ENCODE results near the gene TRIM40.

Gene TRIM40

GRCh38 chr6:30144811-30145210, 8.9 kb downstream of the TRIM40 start:
- TF ChIP-seq JUND (IDR thresholded peaks at IDR 0.05; ENCODE audit: low read depth): no peak
- no peak for DNase-seq (ENCODE audit: low read depth in 1 of 2, low spot score in 1 of 2)
- in situ Hi-C loops (cut with HindIII; ENCODE audit: low pct_unique_long_range_greater_than_20kb, low sequenced_read_pairs): no loop called here

GRCh38 chr6:30145818-30146217, 9.9 kb downstream of the TRIM40 start:
- no peak for TF ChIP-seq JUND (IDR thresholded peaks at IDR 0.05; ENCODE audit: low read depth)
- in situ Hi-C loops (cut with HindIII; ENCODE audit: low pct_unique_long_range_greater_than_20kb, low sequenced_read_pairs): no loop called here
- no peak for DNase-seq (ENCODE audit: low read depth in 1 of 2, low spot score in 1 of 2)

GRCh38 chr6:30147096-30147495, 11.2 kb downstream of the TRIM40 start:
- no peak for DNase-seq (ENCODE audit: low read depth in 1 of 2, low spot score in 1 of 2)
- no peak for TF ChIP-seq JUND (IDR thresholded peaks at IDR 0.05; ENCODE audit: low read depth)
- in situ Hi-C loops (cut with HindIII; ENCODE audit: low pct_unique_long_range_greater_than_20kb, low sequenced_read_pairs): no loop called here

- in situ Hi-C loops (cut with HindIII; ENCODE audit: low pct_unique_long_range_greater_than_20kb, low sequenced_read_pairs): no loop called here
- no peak for DNase-seq (ENCODE audit: low read depth in 1 of 2, low spot score in 1 of 2)
- no peak for TF ChIP-seq JUND (IDR thresholded peaks at IDR 0.05; ENCODE audit: low read depth)
Observed at GRCh38 chr6:30149234-30149633, 13.3 kb downstream of the TRIM40 start.

GRCh38 chr6:30149858-30150550, 14.1 kb downstream of the TRIM40 start:
- peak; percentile 26 to 58 for DNase-seq (ENCODE audit: low read depth in 1 of 2, low spot score in 1 of 2)
- TF ChIP-seq JUND (IDR thresholded peaks at IDR 0.05; ENCODE audit: low read depth): no peak
- in situ Hi-C loops (cut with HindIII; ENCODE audit: low pct_unique_long_range_greater_than_20kb, low sequenced_read_pairs): no loop called here

- in situ Hi-C loops (cut with HindIII; ENCODE audit: low pct_unique_long_range_greater_than_20kb, low sequenced_read_pairs): no loop called here
- no peak for DNase-seq (ENCODE audit: low read depth in 1 of 2, low spot score in 1 of 2)
- TF ChIP-seq JUND (IDR thresholded peaks at IDR 0.05; ENCODE audit: low read depth): no peak
Observed at GRCh38 chr6:30150671-30151395, 14.9 kb downstream of the TRIM40 start.

GRCh38 chr6:30151580-30151979, 15.6 kb downstream of the TRIM40 start:
- in situ Hi-C loops (cut with HindIII; ENCODE audit: low pct_unique_long_range_greater_than_20kb, low sequenced_read_pairs): no loop called here
- TF ChIP-seq JUND (IDR thresholded peaks at IDR 0.05; ENCODE audit: low read depth): no peak
- DNase-seq (ENCODE audit: low read depth in 1 of 2, low spot score in 1 of 2): no peak

GRCh38 chr6:30152016-30152673, 16.2 kb downstream of the TRIM40 start:
- DNase-seq (ENCODE audit: low read depth in 1 of 2, low spot score in 1 of 2): peak in 1 of 2 experiments; percentile 19
- in situ Hi-C loops (cut with HindIII; ENCODE audit: low pct_unique_long_range_greater_than_20kb, low sequenced_read_pairs): no loop called here
- no peak for TF ChIP-seq JUND (IDR thresholded peaks at IDR 0.05; ENCODE audit: low read depth)

- in situ Hi-C loops (cut with HindIII; ENCODE audit: low pct_unique_long_range_greater_than_20kb, low sequenced_read_pairs): no loop called here
- no peak for TF ChIP-seq JUND (IDR thresholded peaks at IDR 0.05; ENCODE audit: low read depth)
- no peak for DNase-seq (ENCODE audit: low read depth in 1 of 2, low spot score in 1 of 2)
Observed at GRCh38 chr6:30152910-30153610, 17.1 kb downstream of the TRIM40 start.

- in situ Hi-C loops (cut with HindIII; ENCODE audit: low pct_unique_long_range_greater_than_20kb, low sequenced_read_pairs): no loop called here
- no peak for DNase-seq (ENCODE audit: low read depth in 1 of 2, low spot score in 1 of 2)
- no peak for TF ChIP-seq JUND (IDR thresholded peaks at IDR 0.05; ENCODE audit: low read depth)
Observed at GRCh38 chr6:30154061-30154460, 18.1 kb downstream of the TRIM40 start.

- in situ Hi-C loops (cut with HindIII; ENCODE audit: low pct_unique_long_range_greater_than_20kb, low sequenced_read_pairs): no loop called here
- TF ChIP-seq JUND (IDR thresholded peaks at IDR 0.05; ENCODE audit: low read depth): no peak
- peak in 1 of 2 experiments; percentile 20 for DNase-seq (ENCODE audit: low read depth in 1 of 2, low spot score in 1 of 2)
Observed at GRCh38 chr6:30154709-30155519, 19.0 kb downstream of the TRIM40 start.
